OCI-LY1 (cell line): ENCODE data around the gene SH3BGRL3.
"Not testable (repeated sequence)": the region's sequence is repeated elsewhere in the genome, so short reads cannot be mapped to it uniquely, and the experiment has no call there.

Experiments used
- EZH2 ChIP-seq: fragments of 200-600 bp; sonication (generic), shearing (Covaris generic); IDR thresholded peaks from 2 replicates; pipeline ENCODE4 v1.8.0; 2017; ENCODE audit warnings: borderline replicate concordance, mixed run types, mild to moderate bottlenecking, antibody characterized with exemption, low read length, moderate library complexity, mixed read lengths
- TF ChIP-seq, protein P1 (sequence below): fragments of 200-600 bp; sonication (generic), shearing (Covaris generic); IDR thresholded peaks from 2 replicates; pipeline ENCODE4 v1.5.1; 2017; ENCODE audit warnings: mild to moderate bottlenecking, antibody characterized with exemption, low read length, moderate library complexity, mixed read lengths

DNA sequence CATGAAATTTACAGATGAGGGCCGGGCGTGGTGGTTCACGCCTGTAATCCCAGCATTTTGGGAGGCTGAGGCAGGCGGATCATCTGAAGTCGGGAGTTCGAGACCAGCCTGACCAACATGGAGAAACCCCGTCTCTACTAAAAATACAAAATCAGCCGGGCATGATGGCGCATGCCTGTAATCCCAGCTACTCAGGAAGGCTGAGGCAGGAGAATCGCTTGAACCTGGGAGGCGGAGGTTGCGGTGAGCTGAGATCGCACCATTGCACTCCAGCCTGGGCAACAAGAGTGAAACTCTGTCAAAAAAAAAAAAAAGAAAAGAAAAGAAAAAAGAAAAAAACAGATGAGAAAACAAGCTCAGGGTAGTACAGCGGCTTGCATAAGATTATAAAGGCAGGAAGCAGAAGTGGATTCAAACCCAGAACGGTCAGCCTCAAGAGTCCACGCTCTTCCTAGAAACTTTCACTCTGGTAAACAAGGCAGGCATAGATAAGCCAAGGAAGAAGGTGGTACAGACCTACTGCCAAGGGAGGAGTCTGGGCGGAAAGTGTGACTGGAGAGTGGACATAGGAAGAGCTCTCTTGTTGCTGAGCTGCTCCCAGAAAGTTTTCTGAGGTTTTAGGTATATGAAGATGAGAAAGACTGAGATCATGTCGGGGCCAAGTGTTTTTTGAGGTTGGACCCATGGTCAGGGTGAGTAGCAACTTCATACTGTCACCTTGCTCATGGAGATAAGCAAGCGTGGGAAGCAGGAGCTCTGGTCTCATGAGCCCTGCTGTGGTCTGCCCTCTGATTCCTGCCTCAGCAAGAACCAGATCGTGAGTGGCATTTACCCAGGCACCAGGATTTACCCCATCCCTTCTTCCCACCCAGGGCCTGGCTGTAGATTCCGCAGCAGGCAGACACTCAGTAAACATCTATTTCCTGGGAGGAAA, 28.3 kb downstream of the SH3BGRL3 start:
- TF ChIP-seq, protein P1, sequence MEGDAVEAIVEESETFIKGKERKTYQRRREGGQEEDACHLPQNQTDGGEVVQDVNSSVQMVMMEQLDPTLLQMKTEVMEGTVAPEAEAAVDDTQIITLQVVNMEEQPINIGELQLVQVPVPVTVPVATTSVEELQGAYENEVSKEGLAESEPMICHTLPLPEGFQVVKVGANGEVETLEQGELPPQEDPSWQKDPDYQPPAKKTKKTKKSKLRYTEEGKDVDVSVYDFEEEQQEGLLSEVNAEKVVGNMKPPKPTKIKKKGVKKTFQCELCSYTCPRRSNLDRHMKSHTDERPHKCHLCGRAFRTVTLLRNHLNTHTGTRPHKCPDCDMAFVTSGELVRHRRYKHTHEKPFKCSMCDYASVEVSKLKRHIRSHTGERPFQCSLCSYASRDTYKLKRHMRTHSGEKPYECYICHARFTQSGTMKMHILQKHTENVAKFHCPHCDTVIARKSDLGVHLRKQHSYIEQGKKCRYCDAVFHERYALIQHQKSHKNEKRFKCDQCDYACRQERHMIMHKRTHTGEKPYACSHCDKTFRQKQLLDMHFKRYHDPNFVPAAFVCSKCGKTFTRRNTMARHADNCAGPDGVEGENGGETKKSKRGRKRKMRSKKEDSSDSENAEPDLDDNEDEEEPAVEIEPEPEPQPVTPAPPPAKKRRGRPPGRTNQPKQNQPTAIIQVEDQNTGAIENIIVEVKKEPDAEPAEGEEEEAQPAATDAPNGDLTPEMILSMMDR, result not testable (repeated sequence)
- not testable (repeated sequence) for TF ChIP-seq EZH2
